ENCODE results near the gene COG6.
A peak's percentile ranks its signal among the peaks of the same experiment; 100 is the strongest.

Gene COG6

GRCh38 chr13:39770221-39771090 is 115.0 kb downstream of the COG6 start:
- no peak for DNase-seq

GRCh38 chr13:39773833-39774232 is 118.4 kb downstream of the COG6 start:
- no peak for DNase-seq

DNA sequence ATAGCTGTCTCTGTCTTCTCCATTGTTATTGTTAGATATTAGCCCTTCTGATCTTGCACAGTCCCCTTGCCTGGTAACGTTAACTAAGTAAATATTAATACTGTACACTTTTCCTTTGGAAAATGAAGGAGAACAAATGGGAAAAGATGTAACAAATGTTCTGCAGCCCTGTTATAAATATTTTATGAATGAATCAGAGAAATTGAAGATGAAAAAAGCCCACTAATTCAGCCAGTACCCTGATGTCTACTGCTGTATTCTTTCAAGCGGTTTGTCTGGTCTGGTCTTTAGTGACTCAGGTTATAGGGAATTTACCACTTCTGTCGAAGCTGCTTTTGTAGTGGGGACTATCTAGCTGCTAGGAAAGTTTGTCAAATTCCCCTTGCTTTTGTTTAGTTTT is 121.0 kb downstream of the COG6 start:
- DNase-seq, result no peak

DNA sequence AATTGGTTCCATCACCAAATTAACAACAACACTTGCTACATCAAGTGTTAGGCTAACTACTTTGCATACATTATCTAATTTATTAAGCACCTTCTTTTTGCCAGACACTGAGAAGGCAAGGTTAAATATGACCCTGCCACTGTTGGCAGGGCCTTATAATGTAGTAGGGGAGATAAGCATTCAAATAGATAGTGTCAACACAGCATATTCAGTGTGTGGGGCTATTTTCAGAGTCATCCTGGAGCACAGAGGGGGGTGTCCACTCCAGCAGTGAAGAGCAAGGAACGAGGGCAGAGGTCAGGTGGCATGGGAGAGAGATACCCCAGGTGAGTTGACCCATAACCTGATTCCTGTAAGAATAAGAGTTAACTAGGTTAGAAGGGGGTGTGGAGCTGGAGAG is 121.6 kb downstream of the COG6 start:
- DNase-seq, result no peak

- peak in 2 of 4 experiments; percentile 29 to 35 for DNase-seq
Measured at GRCh38 chr13:39777527-39778061, 122.1 kb downstream of the COG6 start.

- no peak for DNase-seq
Measured at GRCh38 chr13:39779337-39780265, 124.1 kb downstream of the COG6 start.

DNA sequence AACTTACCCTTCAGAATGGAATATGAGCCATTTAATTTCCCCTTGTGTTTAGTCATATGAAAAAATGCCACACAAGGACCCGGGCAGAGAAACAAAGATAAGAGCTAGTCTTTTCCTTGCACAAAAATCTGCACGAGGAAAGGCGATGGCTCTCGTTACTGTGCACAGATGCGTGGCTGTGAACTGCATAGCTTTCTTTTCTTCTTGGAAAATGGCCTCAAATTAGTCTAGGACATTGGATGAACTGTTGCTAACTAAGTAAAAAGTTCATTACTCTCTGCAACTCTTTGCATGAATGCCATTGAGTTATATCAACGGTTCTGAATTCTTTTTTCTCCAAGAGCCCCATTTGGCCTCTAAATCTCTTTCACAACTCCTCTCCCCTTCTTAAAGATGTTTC is 125.2 kb downstream of the COG6 start:
- DNase-seq, result no peak

DNA sequence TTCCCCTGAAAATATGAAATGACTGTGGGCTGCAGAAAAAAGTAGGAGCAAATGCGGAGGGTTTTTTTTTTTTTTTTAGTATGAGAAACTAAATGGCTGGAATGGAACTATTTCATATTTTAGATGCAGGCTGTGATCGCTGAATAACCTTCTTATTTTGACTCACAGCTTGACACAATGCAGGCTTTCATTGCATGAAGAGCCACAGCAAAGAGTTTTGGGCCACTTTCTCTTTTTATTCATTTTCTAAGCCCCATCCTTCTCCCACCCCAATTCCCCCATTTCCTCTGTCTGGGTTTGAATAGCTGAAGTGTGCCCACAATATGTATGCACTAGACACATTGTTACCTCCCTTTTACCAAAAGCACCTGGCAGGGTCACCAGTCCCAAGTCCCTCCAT is 125.9 kb downstream of the COG6 start:
- no peak for DNase-seq

- DNase-seq, result no peak
Measured at GRCh38 chr13:39783051-39783450, 127.6 kb downstream of the COG6 start.

- no peak for DNase-seq
Measured at GRCh38 chr13:39784347-39784746, 128.9 kb downstream of the COG6 start.

- DNase-seq, result no peak
Measured at GRCh38 chr13:39786091-39786490, 130.6 kb downstream of the COG6 start.

DNA sequence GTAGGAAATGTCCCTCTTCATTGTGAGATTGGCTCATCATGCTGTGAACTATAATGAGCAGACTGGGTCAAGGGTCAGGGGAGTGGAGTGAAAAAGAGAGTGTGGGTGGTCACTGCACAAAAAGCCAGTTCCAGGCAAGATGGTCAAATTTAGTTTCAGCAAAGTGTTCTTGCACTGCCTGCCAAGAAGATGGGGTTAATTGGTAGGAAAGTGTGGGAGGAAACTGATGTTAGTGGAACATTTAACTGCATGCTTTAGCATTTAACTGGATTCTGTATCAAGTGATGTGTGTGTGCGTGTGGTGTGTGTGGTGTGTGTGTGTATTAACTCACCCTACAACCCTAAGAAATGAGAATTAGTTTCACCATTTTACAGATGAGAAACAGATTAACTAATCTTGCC is 131.6 kb downstream of the COG6 start:
- DNase-seq, result no peak

DNA sequence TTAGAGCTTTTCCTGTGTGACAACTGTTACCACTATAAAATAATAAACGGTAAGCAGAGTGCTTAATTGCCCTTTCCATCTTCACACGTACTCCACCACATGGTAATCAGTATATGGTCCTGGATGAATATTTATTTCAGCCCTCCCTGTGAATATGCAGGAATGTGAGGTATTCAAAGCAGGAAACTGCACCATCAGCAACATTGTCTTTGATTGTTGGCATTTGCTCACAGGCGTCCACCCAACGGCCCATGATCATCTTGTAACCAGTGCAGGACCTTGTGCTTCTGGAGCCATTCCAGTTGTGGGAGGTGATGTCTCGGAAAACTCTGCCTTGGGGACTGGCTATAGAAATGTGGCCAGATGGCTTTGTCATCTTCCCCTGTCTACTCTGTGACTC is 132.6 kb downstream of the COG6 start:
- no peak for DNase-seq

- no peak for DNase-seq
Measured at GRCh38 chr13:39789451-39789850, 134.0 kb downstream of the COG6 start.
